Endothelial cell of umbilical vein (primary cell): ENCODE results near the gene GPATCH2. TPM values are rescaled to one million over a fixed set of nuclear protein-coding genes. Genes with fewer than 3 reads are reported as not detected.

Experiments
- BruUV-seq: library from RNA; stranded (reverse); fragments of 400-500 nt; replicated peaks from 2 replicates; lab custom pipeline; 2021; lab: Mats Ljungman, UMichigan
- CTCF ChIA-PET: fragments of 300-600, 350-600 bp; sonication (Branson Sonifier 250); formaldehyde crosslinking; loops from one replicate; lab custom pipeline; 2021; ENCODE audit warnings: antibody characterized with exemption, inconsistent platforms; lab: Charles Lee
- POLR2A ChIA-PET: fragments of 300-600, 350-600 bp; sonication (Branson Sonifier 250); formaldehyde crosslinking; loops from one replicate; lab custom pipeline; 2021; ENCODE audit warnings: antibody characterized with exemption, inconsistent platforms; lab: Charles Lee
- DNase-seq: peaks from one replicate; pipeline ENCODE4 v3.0.0-alpha.2; 2011; ENCODE audit warnings: low read depth, low spot score
- FAIRE-seq: peaks from 2 replicates; lab custom pipeline; 2011; peaks lifted over from hg19 to GRCh38; lab: Jason Lieb, UNC
- H2AFZ ChIP-seq: 2 replicates; pipeline ENCODE4 v1.6.0; 2012; ENCODE audit warnings: low read depth, low read length, control low read depth, inconsistent platforms
- H3K27ac ChIP-seq: 2 replicates; pipeline ENCODE4 v1.5.1; 2011; ENCODE audit warnings: low read depth, mild to moderate bottlenecking, control low read depth, low read length, moderate library complexity; ENCODE audit not compliant: insufficient read depth
- H3K27me3 ChIP-seq, 2 experiments: 2 replicates each; pipeline versions ENCODE4 v1.6.0 to v1.6.1; 2011; ENCODE audit warnings: low read length in 2 of 2, mixed read lengths in 1 of 2; ENCODE audit not compliant: control insufficient read depth in 2 of 2, insufficient read depth in 2 of 2
- H3K36me3 ChIP-seq, 2 experiments: 2 replicates in 1 of 2; 3 replicates in 1 of 2; pipeline ENCODE4 v1.5.1; 2011; ENCODE audit warnings: low read length in 2 of 2, mild to moderate bottlenecking in 1 of 2, moderate library complexity in 1 of 2; ENCODE audit not compliant: control insufficient read depth in 2 of 2, insufficient read depth in 2 of 2; ENCODE audit errors: extremely low read depth in 1 of 2
- H3K4me1 ChIP-seq: 3 replicates; pipeline ENCODE4 v1.5.1; 2011; ENCODE audit warnings: mild to moderate bottlenecking, low read length; ENCODE audit not compliant: control insufficient read depth, insufficient read depth; ENCODE audit errors: extremely low read depth
- H3K4me2 ChIP-seq: 2 replicates; pipeline ENCODE4 v1.6.1; 2011; ENCODE audit warnings: low read length, control low read depth, mixed read lengths; ENCODE audit not compliant: insufficient read depth
- H3K4me3 ChIP-seq, 3 experiments: fragments of 200-600 bp in 1 of 3; sonication (generic), shearing (Covaris generic) in 1 of 3; replicated peaks in 1 of 3; 2 replicates each; pipeline ENCODE4 v1.5.1; 2011 to 2016; ENCODE audit warnings: control low read depth in 3 of 3, low read length in 3 of 3, mild to moderate bottlenecking in 2 of 3, inconsistent platforms in 1 of 3, low read depth in 1 of 3, moderate library complexity in 1 of 3; ENCODE audit not compliant: insufficient read depth in 1 of 3
- H3K79me2 ChIP-seq: 2 replicates; pipeline ENCODE4 v1.6.0; 2012; ENCODE audit warnings: low read length, inconsistent platforms; ENCODE audit not compliant: control insufficient read depth, insufficient read depth
- H3K9ac ChIP-seq: replicated peaks from 2 replicates; pipeline ENCODE3; 2011; ENCODE audit warnings: low read length, control low read depth; ENCODE audit not compliant: insufficient read depth; ENCODE audit errors: extremely low read depth
- H3K9me1 ChIP-seq: replicated peaks from 3 replicates; pipeline ENCODE4 v1.6.0; 2011; ENCODE audit warnings: mild to moderate bottlenecking, low read length; ENCODE audit not compliant: control insufficient read depth, insufficient read depth; ENCODE audit errors: extremely low read depth
- H3K9me3 ChIP-seq: replicated peaks from 2 replicates; pipeline ENCODE4 v1.5.1; 2012; ENCODE audit warnings: low read length, inconsistent platforms; ENCODE audit not compliant: control insufficient read depth, insufficient read depth
- H4K20me1 ChIP-seq: replicated peaks from 2 replicates; pipeline ENCODE3; 2011; ENCODE audit warnings: mild to moderate bottlenecking, low read length; ENCODE audit not compliant: control insufficient read depth, insufficient read depth; ENCODE audit errors: extremely low read depth
- EZH2 ChIP-seq: IDR thresholded peaks from 2 replicates; pipeline ENCODE4 v1.6.1; 2012; ENCODE audit warnings: borderline replicate concordance, low read depth, mild to moderate bottlenecking, moderate library complexity, low read length, inconsistent platforms; ENCODE audit not compliant: severe bottlenecking
- FOS ChIP-seq: IDR thresholded peaks from 2 replicates; pipeline ENCODE4 v1.6.1; 2011; ENCODE audit warnings: mild to moderate bottlenecking, low read length, moderate library complexity, borderline replicate concordance; ENCODE audit not compliant: insufficient read depth
- GATA2 ChIP-seq: IDR thresholded peaks from 2 replicates; pipeline ENCODE4 v1.7.0; 2011; ENCODE audit warnings: low read depth, mild to moderate bottlenecking, moderate library complexity, mixed read lengths, low read length; ENCODE audit not compliant: insufficient read length, insufficient read depth
- JUN ChIP-seq: IDR thresholded peaks from 2 replicates; pipeline ENCODE4 v1.6.1; 2011; ENCODE audit warnings: borderline replicate concordance, low read depth; ENCODE audit not compliant: insufficient read length, insufficient read depth
- MYC ChIP-seq: IDR thresholded peaks from one replicate; pipeline ENCODE4 v1.6.1; 2011; ENCODE audit warnings: mild to moderate bottlenecking, low read depth, low read length
- POLR2A ChIP-seq: IDR thresholded peaks from 2 replicates; pipeline ENCODE4 v1.6.1; 2012; ENCODE audit warnings: low read depth, mild to moderate bottlenecking, control low read depth, low read length
- POLR2AphosphoS5 ChIP-seq: IDR thresholded peaks from 2 replicates; pipeline ENCODE4 v1.6.1; 2012; ENCODE audit warnings: low read depth, mild to moderate bottlenecking, control low read depth, low read length, moderate library complexity; ENCODE audit not compliant: insufficient read depth
- dilution Hi-C: fragments of 300-500 bp; cut with MboI; formaldehyde crosslinking; loops from one replicate; pipeline ENCODE4 v1.15.0; 2019; ENCODE audit warnings: low sequenced_read_pairs; ENCODE audit not compliant: extremely low pct_ligation_motif_present
- intact Hi-C: fragments of 100-400 bp; cut with micrococcal nuclease; formaldehyde crosslinking; loops from one replicate; pipeline ENCODE4 v1.10.0; 2022
- polyA plus RNA-seq, 4 experiments: library from polyadenylated mRNA; depleted of rRNA in 3 of 4; stranded (reverse) in 3 of 4; unstranded in 1 of 4; fragments of >200 nt; gene quantifications; 2 replicates each; pipeline versions ENCODE4 v1.2.1 to v1.2.3, GENCODE V29; 2011 to 2012; ENCODE audit warnings: missing spikeins in 1 of 4
- total RNA-seq: library from RNA; stranded (reverse); gene quantifications from 2 replicates; pipeline ENCODE4 v1.2.3, GENCODE V29; 2021
- TF ChIP-seq, protein P1 (sequence below), 2 donors: IDR thresholded peaks; 1 replicate in 1 of 2; 2 replicates in 1 of 2; pipeline ENCODE4 v1.5.1; 2011; ENCODE audit warnings: low read length in 2 of 2, mild to moderate bottlenecking in 2 of 2, moderate library complexity in 2 of 2, control low read depth in 1 of 2, inconsistent platforms in 1 of 2, low read depth in 1 of 2; ENCODE audit not compliant: insufficient read depth in 1 of 2; ENCODE audit errors: extremely low read depth in 1 of 2
- TF ChIP-seq, protein P2 (sequence below): IDR thresholded peaks from 2 replicates; pipeline ENCODE4 v1.6.1; 2011; ENCODE audit not compliant: insufficient read depth, insufficient read length

The GPATCH2 gene
- total and polyA plus RNA-seq, 2 donors (not counting 3 experiments of a cell fraction or from before 2014, with no cell fraction given) = 3.3 to 15.6 TPM

GRCh38 chr1:217417363-217417762 lies 213.5 kb downstream of the GPATCH2 start:
- Histone ChIP-seq H3K9me1 (no peaks in the 10 kb centered on the region), H3K27ac (no peak overlapping the region), H3K27me3 (no peaks in the 10 kb centered on the region), H4K20me1 (no peaks in the 10 kb centered on the region), H3K4me1 (no peaks in the 10 kb centered on the region), H3K79me2 (no peaks in the 10 kb centered on the region), H2AFZ (no peak overlapping the region), H3K4me3 (no peak overlapping the region), H3K9me3 (no peaks in the 10 kb centered on the region), H3K4me2 (no peak overlapping the region), H3K9ac (no peak overlapping the region), H3K36me3 (no peaks in the 10 kb centered on the region)
- no peak for TF ChIP-seq POLR2AphosphoS5
- no peak for TF ChIP-seq GATA2
- TF ChIP-seq, protein P1, sequence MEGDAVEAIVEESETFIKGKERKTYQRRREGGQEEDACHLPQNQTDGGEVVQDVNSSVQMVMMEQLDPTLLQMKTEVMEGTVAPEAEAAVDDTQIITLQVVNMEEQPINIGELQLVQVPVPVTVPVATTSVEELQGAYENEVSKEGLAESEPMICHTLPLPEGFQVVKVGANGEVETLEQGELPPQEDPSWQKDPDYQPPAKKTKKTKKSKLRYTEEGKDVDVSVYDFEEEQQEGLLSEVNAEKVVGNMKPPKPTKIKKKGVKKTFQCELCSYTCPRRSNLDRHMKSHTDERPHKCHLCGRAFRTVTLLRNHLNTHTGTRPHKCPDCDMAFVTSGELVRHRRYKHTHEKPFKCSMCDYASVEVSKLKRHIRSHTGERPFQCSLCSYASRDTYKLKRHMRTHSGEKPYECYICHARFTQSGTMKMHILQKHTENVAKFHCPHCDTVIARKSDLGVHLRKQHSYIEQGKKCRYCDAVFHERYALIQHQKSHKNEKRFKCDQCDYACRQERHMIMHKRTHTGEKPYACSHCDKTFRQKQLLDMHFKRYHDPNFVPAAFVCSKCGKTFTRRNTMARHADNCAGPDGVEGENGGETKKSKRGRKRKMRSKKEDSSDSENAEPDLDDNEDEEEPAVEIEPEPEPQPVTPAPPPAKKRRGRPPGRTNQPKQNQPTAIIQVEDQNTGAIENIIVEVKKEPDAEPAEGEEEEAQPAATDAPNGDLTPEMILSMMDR (IDR thresholded peaks at IDR 0.05; ENCODE audit: extremely low read depth in 1 of 2, insufficient read depth in 1 of 2, low read depth in 1 of 2, low read length in 2 of 2) = no peak
- TF ChIP-seq POLR2A = no peak
- TF ChIP-seq, protein P2, sequence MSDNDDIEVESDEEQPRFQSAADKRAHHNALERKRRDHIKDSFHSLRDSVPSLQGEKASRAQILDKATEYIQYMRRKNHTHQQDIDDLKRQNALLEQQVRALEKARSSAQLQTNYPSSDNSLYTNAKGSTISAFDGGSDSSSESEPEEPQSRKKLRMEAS = no peak
- TF ChIP-seq MYC = no peak
- intact Hi-C loops (no loop called here), dilution Hi-C loops (no loop called here)
- FAIRE-seq (no peak), DNase-seq (no peak)
- ChIA-PET CTCF (no interaction called here), POLR2A (no interaction called here)
- no TSS peak for BruUV-seq

DNA sequence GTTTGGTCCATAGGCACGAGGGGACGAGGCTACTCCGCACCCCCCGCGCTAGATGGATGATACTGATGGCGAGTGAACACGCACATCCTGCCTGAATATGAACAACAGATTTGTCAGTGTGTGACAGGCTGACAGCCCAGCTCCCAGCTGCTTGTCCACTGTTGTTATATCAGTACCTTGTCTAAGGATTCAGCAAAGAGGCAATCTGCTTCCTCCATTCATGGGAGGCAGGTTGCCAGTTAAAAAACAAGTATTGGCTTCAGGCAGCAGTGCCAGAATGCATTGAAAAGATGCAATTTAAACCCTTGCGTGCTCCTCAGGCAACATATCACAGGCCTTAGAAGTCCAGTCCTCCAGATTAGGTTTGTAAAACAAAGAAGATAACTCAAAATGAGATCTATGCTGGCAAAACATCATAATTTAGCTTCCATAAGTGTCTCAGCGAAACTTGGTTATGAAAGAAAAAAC lies 223.3 kb downstream of the GPATCH2 start:
- FAIRE-seq (no peak), DNase-seq (no peak)
- Histone ChIP-seq H3K4me2 (no peak overlapping the region), H3K27ac (no peak overlapping the region), H3K9ac (no peak overlapping the region), H3K79me2 (no peaks in the 10 kb centered on the region), H3K9me3 (no peaks in the 10 kb centered on the region), H3K4me1 (no peaks in the 10 kb centered on the region), H3K9me1 (no peaks in the 10 kb centered on the region), H4K20me1 (no peaks in the 10 kb centered on the region), H3K27me3 (no peaks in the 10 kb centered on the region), H3K36me3 (no peaks in the 10 kb centered on the region), H2AFZ (no peak overlapping the region), H3K4me3 (no peak overlapping the region)
- ChIA-PET POLR2A (no interaction called here), CTCF (no interaction called here)
- dilution Hi-C loops (no loop called here), intact Hi-C loops (no loop called here)
- TF ChIP-seq POLR2AphosphoS5 (no peak), FOS (no peak), EZH2 (no peak), POLR2A (no peak), JUN (no peak), MYC (no peak), GATA2 (no peak)
- TF ChIP-seq, protein P1 (IDR thresholded peaks at IDR 0.05; ENCODE audit: extremely low read depth in 1 of 2, insufficient read depth in 1 of 2, low read depth in 1 of 2, low read length in 2 of 2) = no peak
- TF ChIP-seq, protein P2 = no peak
- BruUV-seq = no TSS peak
